Esophagus squamous epithelium (tissue), 4 donors: ENCODE results near the gene PHACTR4.

ENCODE experiments used
- POLR2A ChIP-seq, 4 donors: fragments of 450-650 bp; IDR thresholded peaks; one replicate each; pipeline ENCODE4 v1.6.1; 2017; ENCODE audit warnings: antibody characterized with exemption in 4 of 4, mild to moderate bottlenecking in 4 of 4, moderate library complexity in 3 of 4
- TF ChIP-seq, protein P1 (sequence below), 6 experiments: fragments of 450-650 bp in 4 of 6; fragments of 200-600 bp in 2 of 6; sonication (generic) in 2 of 6; IDR thresholded peaks; one replicate each; pipeline ENCODE4 v1.5.1; 2016 to 2019; ENCODE audit warnings: antibody characterized with exemption in 6 of 6, mild to moderate bottlenecking in 4 of 6, moderate library complexity in 4 of 6

DNA sequence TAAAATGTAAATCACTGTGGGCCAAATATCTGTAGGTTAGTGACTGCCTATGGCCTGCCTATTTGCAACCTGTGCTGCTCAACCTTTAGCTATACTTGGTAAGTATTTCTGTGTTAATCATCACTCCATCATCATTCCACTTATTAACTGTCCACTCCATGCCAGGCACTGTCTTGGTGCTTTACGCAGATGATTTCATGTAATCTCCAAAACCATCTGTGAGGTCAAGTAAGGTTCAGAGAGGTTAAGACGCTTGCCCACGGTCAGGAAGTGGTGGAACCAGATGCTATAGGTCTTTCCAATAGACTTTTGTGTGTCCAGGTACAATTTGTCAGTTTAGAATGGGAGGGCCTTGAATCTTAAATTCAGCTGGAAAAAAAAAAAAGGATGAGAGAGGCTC lies 10.8 kb upstream of the PHACTR4 start:
- TF ChIP-seq, protein P1, sequence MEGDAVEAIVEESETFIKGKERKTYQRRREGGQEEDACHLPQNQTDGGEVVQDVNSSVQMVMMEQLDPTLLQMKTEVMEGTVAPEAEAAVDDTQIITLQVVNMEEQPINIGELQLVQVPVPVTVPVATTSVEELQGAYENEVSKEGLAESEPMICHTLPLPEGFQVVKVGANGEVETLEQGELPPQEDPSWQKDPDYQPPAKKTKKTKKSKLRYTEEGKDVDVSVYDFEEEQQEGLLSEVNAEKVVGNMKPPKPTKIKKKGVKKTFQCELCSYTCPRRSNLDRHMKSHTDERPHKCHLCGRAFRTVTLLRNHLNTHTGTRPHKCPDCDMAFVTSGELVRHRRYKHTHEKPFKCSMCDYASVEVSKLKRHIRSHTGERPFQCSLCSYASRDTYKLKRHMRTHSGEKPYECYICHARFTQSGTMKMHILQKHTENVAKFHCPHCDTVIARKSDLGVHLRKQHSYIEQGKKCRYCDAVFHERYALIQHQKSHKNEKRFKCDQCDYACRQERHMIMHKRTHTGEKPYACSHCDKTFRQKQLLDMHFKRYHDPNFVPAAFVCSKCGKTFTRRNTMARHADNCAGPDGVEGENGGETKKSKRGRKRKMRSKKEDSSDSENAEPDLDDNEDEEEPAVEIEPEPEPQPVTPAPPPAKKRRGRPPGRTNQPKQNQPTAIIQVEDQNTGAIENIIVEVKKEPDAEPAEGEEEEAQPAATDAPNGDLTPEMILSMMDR (IDR thresholded peaks at IDR 0.05) = no peak
- TF ChIP-seq POLR2A (IDR thresholded peaks at IDR 0.05) = no peak
